Measurements from ENCODE around the gene COG8.

- TF ChIP-seq, protein P1, sequence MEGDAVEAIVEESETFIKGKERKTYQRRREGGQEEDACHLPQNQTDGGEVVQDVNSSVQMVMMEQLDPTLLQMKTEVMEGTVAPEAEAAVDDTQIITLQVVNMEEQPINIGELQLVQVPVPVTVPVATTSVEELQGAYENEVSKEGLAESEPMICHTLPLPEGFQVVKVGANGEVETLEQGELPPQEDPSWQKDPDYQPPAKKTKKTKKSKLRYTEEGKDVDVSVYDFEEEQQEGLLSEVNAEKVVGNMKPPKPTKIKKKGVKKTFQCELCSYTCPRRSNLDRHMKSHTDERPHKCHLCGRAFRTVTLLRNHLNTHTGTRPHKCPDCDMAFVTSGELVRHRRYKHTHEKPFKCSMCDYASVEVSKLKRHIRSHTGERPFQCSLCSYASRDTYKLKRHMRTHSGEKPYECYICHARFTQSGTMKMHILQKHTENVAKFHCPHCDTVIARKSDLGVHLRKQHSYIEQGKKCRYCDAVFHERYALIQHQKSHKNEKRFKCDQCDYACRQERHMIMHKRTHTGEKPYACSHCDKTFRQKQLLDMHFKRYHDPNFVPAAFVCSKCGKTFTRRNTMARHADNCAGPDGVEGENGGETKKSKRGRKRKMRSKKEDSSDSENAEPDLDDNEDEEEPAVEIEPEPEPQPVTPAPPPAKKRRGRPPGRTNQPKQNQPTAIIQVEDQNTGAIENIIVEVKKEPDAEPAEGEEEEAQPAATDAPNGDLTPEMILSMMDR (IDR thresholded peaks at IDR 0.05): no peak
- TF ChIP-seq POLR2A (IDR thresholded peaks at IDR 0.05): no peak
Measured at GRCh38 chr16:69319381-69319780, 20.0 kb downstream of the COG8 start.

Measured in vagina (tissue), 2 donors.